Ramos (cell line): Measurements from ENCODE around the gene IRGC.

ENCODE experiments used
- in situ Hi-C: fragments of 300-500 bp; cut with MboI; formaldehyde crosslinking; loops from one replicate; pipeline ENCODE4 v1.14.3; 2022; ENCODE audit warnings: low sequenced_read_pairs; ENCODE audit not compliant: unreplicated experiment

Gene IRGC

DNA sequence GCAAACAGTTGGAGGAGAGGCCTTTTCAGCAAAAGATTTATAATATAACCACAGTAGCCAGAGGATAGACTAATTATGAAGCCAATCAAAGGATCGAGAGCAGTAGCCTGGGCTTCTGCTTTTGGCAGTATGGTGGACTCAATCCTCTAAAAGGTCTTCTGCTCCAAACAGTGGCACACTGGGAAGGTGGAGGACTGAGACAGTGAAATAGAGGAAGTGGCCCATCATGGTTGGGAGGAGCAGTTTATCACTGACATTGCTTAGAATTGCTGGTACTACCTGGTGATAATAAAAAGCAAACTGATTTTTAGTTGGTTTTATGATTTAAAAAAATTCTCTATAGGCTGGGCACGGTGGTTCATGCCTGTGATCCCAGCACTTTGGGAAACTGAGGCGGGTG, 25.0 kb upstream of the IRGC start:
- in situ Hi-C loops, result no loop called here

- in situ Hi-C loops, result no loop called here
These were observed 24.1 kb upstream of the IRGC start for GRCh38 chr19:43691755-43692154.

DNA sequence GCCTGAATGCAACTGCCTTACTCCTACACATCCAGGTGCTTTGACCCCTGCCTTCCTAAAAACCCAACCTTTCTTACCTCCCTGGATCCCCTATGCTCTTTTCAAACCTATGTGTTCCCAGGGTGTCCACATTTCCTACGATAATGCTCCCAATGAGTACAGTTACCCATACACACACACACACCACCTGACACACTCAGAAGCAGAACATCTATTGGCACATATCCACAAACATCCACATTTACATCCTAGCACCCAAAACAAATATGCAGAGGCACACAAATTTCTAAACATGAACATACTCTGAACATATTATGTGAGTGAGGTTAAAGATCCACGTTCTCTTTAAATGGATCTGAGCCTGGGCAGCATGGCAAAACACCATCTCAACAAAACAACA, 23.5 kb upstream of the IRGC start:
- in situ Hi-C loops, result no loop called here

GRCh38 chr19:43692877-43693276, 23.0 kb upstream of the IRGC start:
- in situ Hi-C loops, result no loop called here

- in situ Hi-C loops, result no loop called here
These were observed 21.3 kb upstream of the IRGC start for GRCh38 chr19:43694553-43694952.

DNA sequence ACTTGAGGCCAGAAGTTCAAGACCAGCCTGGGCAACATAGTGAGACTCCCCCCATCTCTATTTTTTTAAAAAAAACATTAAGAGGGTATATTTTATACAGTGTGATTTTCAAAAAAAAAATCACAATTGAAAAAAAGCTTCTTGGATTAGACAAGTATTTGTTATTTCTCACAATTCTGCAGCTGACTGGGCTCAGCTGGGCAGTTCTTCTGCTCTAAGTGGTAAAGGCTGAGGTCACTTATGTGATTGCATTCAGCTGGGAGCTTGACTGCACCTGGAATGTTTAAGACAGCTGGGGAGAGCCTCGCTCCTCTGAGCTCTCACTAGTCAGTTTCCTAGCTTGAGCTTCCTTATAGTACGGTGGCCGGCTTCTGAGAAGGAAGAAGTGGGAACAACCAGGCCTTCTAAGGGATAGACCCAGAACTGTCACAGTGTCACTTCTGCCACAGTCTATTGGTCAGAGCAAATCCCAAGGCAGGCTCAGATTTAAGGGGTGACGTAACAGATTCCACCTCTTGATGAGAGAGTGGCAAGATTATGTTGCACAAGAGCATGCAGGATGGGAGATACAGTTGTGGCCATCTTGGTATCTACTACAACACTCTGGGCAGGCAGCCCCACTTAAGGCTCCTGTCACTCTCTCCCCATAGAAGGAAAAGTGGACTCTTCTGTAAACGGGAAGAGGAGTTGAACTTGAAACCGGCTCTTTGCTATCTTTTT, 19.7 kb upstream of the IRGC start:
- in situ Hi-C loops, result no loop called here

GRCh38 chr19:43697295-43697694, 18.6 kb upstream of the IRGC start:
- in situ Hi-C loops, result no loop called here

DNA sequence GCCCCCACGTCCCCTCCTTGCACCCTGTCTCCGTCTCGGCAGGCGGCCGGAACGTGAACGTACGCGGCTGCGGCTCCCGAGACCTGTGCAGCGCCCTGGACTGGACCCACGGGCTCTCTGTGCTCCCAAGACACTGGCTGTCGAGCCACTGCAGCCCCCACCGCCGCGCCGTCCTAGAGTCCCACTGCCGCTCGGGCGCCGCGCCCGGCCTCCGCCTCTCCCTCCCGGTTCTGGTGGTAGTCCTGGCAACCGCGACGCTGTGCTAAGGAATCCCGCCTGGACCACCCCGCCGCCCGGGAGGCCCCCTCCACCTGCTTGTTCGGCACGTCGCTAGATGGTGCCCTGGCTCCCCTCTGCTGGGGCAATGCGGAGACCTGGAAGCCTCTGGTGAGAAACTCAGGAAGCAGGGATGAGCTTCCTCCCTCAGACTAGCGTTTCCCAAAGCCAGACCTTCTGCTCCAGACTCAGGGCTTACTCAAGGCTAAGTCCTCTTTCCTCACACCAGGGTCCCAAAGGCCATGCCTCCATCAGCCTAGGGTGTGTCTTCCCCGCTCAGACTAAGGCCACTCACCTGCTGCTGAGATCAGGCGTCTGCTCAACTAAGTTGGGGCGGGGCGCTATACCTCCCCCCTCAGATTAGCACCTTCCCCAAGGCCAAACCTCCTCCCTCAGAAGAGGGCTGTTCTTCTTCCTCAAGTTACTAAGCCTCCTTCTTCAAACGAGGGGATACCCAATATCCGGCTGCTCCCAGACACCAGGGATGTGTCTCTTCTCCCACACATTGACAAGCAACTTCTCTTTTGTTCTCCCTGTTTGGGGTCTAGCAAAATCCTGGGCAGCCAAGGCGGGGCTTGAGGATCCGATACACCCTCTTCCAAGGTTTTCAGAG, 16.1 kb upstream of the IRGC start:
- in situ Hi-C loops, result no loop called here

DNA sequence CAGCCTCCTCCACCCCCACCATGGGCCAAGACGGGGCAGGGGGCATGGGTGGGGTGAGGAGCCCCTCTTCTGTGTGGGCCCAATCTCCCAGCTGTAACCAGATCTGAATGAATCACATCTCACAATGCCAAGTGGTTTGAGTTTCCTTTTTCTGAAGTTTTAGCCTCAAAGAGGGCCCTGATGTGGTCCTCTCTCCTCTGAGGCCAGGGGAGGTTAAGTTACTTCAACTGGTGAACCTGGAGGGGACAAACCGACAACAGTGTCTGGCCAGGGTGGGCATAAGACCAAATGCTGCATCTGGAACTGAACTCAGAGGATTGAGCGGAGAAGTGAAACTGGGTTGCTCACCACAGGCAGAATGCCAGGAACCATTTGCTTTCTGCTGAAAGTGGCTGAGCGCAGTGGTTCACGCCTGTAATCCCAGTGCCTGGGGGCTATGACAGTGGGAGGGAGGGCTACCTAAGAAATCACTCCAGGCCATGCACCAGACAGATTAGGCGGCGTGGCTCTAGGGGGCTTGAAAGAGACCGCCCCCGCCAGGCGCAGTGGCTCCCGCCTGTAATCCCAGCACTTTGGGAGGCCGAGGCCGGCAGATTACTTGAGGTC, 15.4 kb upstream of the IRGC start:
- in situ Hi-C loops, result no loop called here

DNA sequence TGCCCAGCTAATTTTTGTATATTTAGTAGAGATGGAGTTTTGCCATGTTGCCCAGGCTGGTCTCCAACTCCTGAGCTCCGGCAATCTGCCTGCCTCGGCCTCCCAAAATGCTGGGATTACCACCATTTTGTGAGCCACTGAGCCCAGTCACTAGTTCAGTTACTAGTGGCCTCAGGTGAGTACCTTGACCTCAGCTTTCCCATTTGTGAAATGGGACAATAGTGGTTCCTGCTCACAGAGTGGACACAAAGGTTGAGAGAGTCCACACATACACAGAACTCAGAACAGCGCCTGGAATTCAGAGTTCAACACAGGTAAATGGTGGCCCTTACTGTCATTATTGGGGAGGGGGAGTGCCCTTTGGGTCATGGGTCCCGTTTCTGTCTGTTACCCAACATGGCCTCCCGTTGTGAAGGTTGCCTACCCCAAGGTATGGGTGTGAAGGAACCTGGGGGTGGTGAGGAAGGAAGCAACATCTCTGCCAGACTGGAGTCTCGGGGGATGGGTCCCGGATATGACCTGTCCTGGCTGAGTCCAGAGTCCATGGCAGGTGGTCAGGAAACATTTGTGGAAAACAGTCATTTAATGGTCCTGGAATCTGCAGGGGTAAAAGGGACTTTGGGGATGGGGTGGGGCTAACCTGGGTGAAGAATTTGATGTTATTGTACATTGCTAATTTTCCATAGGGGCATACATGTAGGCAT, 11.7 kb upstream of the IRGC start:
- in situ Hi-C loops, result no loop called here

- in situ Hi-C loops, result no loop called here
These were observed 10.1 kb upstream of the IRGC start for GRCh38 chr19:43705729-43706128.

- in situ Hi-C loops, result no loop called here
These were observed 8.6 kb upstream of the IRGC start for GRCh38 chr19:43707158-43707712.

GRCh38 chr19:43708716-43709115, 7.2 kb upstream of the IRGC start:
- in situ Hi-C loops, result no loop called here

GRCh38 chr19:43711751-43712355, 4.0 kb upstream of the IRGC start:
- in situ Hi-C loops, result no loop called here

DNA sequence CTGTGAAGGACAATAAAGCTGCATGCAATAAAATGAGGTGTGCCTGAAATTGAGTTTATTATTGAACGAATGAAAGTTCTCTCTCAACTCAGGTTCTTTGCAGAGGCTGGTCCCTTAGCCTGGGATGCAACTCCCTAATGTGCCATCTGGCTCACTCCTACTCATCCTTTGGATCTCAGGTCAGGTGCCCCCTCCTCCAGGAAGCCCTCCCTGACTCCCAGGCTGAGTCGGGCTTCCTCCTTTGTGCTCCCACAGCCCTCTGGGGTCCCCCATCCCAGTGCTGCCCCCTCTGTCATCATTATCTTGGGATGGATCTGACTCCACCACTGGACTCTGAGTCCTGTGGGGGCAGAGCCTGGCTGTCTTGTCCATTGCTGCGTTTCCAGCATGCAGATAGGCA, 2.7 kb upstream of the IRGC start:
- in situ Hi-C loops, result no loop called here

DNA sequence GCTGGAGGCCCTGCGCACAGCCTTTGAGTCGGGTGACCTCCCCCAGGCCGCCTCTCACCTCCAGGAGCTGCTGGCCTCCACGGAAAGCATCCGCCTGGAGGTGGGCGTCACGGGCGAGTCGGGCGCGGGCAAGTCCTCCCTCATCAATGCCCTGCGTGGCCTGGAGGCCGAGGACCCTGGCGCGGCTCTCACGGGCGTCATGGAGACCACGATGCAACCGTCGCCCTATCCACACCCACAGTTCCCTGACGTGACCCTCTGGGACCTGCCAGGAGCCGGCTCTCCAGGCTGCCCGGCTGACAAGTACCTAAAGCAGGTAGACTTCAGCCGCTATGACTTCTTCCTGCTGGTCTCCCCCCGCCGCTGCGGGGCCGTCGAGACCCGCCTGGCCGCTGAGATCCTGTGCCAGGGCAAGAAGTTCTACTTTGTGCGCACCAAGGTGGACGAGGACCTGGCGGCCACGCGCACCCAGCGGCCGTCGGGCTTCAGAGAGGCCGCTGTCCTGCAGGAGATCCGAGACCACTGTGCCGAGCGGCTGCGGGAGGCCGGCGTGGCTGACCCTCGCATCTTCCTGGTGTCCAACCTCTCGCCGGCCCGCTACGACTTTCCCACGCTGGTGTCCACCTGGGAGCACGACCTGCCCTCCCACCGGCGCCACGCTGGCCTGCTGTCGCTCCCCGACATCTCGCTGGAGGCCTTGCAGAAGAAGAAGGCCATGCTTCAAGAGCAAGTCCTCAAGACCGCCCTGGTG, 2.9 kb downstream of the IRGC start:
- in situ Hi-C loops, result no loop called here

GRCh38 chr19:43719378-43719868, 3.5 kb downstream of the IRGC start:
- in situ Hi-C loops, result no loop called here

DNA sequence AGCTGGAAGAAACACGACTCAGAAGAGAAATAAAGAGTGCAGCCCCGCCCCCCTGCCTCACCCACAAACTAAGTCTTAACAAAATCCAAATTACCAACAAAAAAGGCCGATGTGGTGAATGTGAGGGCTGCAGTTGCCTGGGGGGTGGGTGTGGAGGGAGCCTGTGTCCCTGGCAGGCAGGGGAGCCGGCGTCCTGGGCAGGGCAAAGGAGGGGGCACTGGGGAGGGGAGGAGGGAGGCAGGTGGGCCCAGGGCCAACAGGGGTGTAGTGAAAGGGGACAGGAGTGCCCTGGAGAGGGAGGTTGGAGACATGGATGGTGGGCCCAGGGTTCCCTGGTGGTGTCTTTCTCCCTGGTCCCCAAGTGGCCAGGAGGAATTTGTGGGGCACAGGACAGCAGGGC, 4.0 kb downstream of the IRGC start:
- in situ Hi-C loops, result no loop called here

DNA sequence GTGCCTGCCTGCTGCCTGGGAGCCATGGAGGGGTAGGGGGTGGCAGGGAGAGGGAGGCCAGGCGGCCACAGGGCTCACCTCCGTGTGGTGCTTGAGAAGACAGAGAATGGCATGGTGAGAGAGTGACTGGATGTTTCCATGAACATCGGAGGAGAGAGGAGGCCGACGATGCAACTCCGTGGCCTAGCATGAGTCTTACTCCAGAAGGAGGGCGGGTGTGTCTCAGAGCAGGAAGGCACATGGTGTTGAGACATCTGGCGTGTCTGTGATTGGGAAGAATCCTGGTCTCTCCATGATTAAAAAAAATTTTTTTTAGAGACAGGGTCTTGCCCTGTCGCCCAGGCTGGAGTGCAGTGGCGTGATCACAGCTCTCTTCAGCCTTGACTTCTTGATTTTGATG, 5.1 kb downstream of the IRGC start:
- in situ Hi-C loops, result no loop called here
